Stimulated activated CD4-positive, alpha-beta T cell treated with anti-CD3 and anti-CD28 coated beads, Interleukin-12 subunit alpha, Interleukin-12 subunit beta, amount 100 ng/mL, for 4 hours (primary cell): ENCODE measurements around the gene CFDP1.
"Not testable (repeated sequence)": the region's sequence is repeated elsewhere in the genome, so short reads cannot be mapped to it uniquely, and the experiment has no call there.

ENCODE experiments used
- DNase-seq: peaks from one replicate; pipeline ENCODE4 v3.0.0-alpha.2; 2020

Gene CFDP1

DNA sequence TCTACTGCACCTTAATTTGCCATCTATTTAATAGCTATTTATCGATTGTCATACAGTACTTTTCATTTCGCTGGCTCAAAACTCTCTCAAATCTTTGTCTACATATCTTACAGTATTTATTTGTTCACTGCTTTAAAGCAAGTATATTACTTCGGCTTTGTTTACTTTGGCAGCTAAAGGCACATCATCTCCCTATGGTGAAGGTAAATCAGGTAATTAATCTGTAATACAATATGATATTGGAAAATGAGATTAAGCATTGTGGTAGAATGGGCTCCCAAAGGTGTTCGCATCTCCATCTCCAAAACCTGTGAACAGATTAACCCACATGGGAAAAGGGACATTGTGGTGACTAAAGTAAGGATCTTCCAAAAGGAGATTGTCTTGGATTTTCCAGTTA, 24.7 kb upstream of the CFDP1 start:
- DNase-seq = no peak

DNA sequence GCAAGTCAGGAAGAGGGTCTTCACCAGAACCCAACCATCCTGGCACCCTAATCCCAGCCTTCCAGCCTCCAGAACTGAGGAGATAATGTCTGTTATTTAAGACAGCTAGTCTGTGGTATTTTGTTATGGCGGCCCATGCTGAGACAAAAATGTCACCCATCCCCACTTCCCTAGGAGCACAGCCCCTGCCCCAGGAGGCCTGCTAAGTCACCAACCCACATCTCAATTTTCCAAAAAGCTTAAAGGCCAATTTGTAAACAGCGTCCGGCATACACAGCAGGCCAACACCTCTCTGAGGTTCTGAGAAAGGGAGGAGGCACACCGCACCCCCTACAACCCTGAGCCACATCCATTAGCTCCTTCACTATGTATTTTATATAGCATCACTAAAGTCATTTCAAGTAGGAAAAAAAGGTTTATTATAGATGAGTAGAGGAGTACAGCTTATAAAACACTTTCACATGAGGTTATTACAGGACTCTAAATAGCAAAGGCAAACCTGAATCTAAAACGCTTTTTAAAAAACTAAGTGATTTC, 24.2 kb upstream of the CFDP1 start:
- no peak for DNase-seq

DNA sequence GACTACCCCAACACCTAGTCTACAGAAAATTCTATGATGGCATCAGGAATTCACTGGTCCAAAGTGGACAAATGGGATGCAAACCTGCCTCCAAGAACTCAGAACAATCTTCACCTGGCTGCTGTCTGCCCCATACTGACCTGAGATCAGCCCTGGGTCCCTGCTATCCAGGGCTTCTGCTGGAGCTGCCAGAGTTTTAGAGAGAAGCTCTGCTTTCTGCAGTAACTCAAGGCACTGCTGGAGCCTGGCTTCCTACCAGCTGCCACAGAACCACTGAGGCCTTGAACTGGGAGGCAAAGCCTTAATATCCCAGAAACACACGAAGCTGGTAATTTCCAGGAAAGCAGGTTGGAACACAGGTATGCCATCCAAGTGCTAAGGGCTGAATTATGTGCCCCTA, 23.7 kb upstream of the CFDP1 start:
- DNase-seq = no peak

DNA sequence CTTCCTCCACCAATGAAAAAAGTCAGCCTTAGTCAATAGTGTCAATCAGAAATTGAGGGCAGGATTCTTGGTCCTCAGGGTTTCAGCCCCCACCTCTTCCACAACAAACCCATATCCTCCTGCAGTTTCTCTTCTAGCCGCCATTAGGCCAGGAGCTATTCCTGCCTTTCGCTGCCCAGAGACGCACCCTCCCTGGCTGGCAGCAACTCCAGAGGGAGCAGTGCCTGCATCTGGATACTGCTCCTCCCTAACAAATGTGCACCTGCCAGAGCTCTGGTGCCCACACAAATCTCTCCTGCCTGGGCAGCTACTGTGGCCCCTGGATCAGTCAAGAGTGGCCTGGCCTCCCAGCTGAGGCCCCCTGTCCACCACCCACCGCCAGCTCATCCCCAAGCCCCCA, 23.2 kb upstream of the CFDP1 start:
- not testable (repeated sequence) for DNase-seq

DNA sequence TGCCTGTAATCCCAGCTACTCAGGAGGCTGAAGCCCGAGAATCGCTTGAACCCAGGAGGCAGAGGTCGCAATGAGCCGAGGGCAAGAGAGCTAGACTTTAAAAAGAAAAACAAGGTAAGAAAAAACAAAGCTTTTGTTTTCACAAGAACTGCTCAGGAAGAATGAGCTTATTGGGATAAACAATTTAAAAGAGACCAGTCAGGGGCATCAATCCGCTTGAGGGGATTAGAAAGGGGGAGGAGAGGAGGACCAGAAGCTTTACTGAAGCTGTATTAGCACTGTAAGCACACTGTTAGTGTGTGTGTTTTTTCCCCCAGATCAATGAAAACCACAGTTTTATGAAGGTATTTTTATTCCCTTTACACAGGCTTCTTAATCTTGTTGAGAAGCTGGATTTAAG, 22.4 kb upstream of the CFDP1 start:
- no peak for DNase-seq

DNA sequence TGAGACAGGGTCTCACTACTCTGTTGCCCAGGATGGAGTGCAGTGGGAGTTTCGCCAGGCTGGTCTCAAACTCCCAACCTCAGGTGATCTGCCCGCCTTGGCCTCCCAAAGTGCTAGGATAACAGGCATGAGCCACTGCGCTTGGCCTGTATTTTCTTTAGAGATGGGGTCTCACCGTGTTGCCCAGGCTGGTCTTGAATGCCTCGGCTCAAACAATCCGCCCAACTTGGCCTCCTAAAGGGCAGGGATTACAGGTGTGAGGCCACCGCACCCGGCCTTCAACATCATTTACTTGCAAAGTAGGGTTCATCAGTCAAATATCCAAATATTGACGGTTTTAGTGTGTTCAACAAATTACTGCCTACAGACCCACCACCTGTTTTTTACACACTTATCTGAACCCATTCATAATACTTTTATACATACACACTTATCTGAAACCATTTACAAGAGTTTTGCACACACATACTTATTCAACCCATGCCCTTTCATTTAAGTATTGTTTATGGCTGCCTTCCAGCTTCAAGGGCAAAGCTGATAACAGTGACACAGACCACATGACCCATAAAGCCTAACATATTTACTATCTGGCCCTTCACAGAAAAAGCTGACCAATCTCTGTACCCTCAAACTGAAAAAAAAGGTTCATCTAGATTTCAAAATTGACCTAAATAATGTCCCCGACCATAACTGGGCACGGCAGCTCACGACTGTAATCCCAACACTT, 19.3 kb upstream of the CFDP1 start:
- DNase-seq = no peak

DNA sequence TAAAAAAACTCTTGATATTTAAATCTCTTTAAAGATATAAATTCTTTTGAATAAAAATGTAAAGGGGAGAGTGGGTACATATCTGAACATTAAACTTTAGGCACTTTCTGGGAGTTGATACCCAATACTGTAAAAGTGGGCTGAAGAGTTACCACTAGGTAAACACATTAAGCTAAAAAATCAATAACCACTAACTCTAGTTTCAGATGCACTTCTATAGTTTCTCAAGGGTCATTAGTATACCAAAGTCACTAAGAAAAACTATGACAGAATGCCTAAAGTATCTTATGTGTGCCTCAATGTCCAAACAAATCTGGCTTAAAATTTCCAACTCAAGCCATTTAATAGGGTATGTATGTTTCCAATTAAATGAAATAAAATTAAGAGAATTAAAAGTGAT, 13.1 kb upstream of the CFDP1 start:
- no peak for DNase-seq

DNA sequence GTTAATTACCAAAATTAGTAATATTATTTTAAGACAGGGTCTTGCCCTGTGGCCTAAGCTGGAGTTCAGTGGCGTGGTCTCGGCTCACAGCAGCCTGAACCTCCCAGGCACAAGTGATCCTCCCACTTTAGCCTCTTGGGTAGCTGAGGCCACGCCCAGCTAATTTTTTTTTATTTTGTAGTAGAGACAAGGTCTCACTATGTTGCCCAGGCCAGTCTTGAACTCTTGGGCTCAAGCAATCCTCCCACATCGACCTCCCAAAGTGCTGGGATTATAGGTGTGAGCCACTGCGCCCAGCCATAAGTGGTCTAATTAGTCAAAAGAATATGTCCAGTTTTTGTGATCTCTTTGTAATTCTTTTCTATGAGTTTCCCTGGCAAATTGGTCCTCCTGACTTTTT, 12.0 kb upstream of the CFDP1 start:
- no peak for DNase-seq

DNA sequence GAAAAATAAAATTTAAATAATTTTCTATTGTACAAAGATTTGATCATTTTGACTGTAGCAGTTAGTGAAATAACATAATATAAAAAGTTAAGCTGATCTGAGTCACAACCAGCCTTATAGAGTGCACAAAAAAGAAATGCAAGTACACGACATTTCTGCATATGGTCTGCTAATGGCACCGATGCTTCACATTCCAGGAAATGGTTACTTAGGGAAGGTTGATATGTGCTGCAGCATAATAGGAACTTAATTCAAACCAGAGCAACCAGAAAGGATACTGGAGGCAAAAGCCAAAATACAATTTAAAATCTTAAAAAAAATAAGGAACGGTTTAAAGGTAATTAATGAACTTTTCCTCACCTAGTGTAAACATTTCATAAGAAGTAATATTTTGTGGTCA, 10.0 kb upstream of the CFDP1 start:
- DNase-seq = no peak

DNA sequence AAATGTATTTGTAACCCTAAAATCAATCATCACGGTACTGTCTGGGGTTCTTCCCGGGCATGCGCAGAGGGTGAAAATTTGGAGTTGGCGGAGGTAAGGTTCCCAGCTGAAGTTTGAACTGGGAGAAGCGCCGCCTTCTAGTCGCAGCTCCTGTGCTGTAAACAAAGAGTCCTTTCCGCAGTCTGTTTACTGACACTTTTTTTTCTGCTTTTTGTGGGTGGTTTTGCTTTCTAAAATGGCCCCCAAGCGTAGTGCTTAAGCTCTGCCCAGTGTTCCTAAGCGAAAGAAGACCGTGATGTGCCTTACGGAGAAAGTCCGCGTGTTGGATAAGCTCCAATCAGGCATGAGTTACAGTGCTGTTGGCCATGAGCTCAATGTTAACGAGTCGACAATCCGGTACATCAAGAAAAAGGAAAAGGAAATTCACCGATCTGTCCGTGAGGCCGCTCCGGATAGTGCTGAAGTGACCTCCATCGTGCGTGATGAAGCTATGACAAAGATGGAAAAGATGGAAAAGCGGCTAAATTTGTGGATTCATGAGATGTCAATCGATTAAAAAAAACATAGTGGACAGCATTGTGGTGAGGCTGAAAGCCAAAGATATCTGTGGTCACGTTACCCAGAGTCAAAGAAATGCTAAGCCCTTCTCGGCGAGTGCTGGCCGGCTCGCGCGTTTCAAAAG, 570 bp upstream of the CFDP1 start:
- no peak for DNase-seq

DNA sequence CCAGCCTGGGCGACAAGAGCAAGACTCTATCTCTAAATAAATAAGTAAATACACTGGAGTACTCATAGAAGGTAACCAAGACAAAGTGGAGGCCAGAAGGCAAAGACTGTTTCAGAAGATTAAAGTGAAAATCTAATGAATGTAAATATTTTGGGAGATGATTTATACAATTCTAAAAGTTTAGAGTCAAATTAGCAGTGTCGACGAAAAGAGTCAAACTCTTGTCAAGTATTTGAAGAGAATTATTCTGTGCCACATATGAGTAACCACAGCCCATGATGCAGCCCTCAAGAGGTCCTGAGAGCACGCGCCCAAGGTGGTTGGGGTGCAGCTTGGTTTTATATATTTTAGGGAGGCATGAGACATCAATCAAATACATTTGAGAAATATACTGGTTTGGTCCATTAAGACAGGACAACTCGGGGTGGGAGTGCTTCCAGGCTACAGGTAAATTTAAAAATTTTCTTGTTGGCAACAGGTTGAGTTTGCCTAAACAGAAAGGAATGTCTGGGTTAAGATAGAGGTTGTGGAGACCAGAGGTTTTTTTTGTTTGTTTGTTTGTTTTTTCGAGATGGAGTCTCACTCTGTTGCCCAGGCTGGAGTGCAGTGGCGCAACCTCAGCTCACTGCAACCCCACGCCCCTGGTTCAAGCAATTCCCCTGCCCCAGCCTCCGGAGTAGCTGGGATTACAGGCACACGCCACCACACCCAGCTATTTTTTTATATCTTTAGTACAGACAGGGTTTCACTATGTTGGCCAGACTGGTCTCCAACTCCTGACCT, 3.5 kb downstream of the CFDP1 start:
- DNase-seq = no peak

DNA sequence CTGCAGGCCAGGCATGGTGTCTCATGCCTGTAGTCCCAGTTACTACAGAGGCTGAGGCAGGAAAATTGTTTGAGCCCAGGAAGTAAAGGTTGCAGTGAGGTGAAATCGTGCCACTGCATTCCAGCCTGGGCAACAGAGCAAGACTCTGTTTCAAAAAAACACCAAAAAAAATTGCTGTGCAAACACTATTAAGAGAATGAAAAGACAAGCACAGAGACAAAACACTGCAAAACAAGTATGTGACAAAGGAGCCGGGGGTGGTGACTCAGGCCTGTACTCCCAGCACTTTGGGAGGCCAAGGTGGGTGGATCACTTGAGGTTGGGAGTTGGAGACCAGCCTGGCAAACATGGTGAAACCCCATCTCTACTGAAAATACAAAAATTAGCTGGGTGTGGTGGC, 6.8 kb downstream of the CFDP1 start:
- DNase-seq = not testable (repeated sequence)

DNA sequence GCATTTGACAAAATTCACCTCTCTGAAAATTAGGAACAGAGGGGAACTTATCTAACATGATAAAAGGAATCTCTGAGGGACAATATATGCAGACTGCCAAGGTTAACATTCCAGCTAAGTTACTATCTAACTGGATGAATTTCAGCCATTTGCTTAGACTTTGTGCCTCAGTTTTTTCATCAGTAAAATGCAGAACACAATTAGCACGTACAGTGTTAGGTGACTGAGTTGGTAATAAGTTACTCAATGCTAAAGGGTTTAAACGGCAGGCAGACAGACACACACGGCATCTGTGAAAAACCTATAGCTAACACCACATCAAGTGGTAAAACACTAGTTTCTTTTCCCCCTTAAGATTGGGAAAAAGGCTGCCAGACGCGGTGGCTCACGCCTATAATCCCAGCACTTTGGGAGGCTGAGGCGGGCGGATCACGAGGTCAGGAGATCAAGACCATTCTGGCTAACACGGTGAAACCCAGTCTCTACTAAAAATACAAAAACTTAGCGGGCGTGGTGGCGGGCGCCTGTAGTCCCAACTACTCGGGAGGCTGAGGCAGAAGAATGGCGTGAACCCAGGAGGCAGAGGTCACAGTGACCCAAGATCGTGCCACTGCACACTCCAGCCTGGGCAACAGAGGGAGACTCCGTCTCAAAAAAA, 9.1 kb downstream of the CFDP1 start:
- DNase-seq = not testable (repeated sequence)

DNA sequence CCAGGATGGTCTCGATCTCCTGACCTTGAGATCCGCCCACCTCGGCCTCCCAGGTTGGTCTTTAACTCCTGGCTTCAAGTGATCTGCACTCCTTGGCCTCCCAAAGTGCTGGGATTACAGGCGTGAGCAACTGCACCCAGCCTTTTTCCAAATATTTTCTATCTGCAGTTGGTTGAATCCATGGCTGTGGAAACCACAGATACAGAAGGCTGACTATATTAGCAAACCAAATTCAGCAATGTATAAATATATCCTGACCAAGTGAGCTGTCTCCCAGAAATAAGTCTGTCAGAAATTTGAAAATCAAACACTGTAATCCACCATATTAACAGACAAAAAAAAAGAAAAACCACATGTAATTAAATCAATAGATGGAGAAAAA, 9.6 kb downstream of the CFDP1 start:
- no peak for DNase-seq

DNA sequence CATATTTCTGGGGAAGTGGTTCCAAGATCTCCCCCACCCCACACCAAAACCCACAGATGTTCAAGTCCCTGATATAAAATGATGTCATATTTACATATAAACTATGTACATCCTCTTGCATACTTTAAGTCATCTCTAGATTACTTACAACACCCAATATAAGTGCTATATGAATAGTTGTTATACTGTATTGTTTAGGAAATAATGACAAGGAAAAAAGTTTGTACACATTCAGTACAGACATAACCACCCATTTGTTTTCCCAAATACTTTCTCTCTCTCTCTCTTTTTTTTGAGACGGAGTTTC, 11.5 kb downstream of the CFDP1 start:
- DNase-seq = no peak

DNA sequence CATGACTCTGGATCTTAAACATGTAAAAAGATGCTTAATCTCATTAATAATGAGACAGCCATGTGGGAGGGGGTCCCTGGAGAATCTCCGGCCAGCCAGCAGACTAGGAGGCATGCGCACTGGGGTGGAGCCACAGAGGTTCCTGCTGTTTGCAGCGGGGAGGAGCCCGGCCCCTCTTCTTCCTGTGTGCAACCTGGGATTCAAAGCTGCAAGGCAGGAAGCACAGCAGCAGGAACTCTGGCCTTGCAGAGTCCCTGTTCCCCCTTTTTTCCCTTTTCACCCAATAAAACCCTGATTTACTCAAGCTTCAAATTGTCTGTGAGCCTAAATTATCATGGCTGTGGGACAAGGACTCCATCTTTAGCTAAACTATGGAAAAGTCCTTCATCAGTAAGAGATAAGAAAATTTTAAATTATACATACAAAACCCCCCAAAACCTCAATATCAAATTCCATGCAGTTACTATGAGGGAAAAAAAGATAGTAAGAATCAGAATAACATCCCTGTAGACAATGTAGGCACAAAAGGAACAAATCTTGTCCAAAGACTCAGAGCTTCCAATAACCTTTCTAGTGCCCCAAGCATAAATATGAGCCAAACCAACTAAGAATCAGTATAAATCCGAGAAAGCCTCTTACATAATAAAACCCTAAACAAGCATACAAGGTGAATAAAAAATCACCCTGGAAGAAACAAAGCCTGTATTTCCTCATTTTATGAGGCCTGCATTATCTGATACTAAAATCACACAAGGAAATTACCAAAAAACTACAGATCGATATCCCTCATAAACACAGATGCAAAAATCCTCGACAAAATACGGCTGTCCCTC, 12.1 kb downstream of the CFDP1 start:
- DNase-seq = peak; percentile 13

DNA sequence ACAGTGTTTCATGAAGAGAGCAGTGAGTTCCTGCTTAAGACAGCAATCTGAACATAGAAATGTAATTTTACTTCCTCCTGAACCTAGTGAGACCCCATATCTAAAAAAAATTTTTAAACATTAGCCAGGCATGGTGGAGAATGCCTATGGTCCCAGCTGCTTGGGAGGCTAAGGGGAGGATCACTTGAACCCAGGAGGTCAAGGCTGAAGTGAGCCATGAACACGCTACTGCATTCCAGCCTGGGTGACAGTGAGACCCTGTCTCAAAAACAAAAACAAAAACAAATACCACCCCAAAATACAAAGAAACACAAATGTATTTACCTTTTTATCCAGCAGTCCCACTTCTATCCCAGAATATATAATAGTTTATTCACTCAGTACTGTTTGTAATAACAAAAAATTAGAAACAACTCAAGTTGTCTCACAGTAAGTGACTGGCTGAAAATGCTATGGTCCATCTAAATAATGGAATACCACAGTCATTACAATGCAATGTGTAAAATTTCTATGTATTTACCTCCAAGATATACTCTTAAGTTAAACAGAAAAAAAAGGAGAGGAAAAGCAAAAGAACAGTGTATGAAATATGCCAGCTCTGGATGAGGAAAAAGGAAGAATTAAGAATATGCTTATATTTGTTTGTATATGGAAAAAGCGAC, 16.3 kb downstream of the CFDP1 start:
- DNase-seq = no peak

DNA sequence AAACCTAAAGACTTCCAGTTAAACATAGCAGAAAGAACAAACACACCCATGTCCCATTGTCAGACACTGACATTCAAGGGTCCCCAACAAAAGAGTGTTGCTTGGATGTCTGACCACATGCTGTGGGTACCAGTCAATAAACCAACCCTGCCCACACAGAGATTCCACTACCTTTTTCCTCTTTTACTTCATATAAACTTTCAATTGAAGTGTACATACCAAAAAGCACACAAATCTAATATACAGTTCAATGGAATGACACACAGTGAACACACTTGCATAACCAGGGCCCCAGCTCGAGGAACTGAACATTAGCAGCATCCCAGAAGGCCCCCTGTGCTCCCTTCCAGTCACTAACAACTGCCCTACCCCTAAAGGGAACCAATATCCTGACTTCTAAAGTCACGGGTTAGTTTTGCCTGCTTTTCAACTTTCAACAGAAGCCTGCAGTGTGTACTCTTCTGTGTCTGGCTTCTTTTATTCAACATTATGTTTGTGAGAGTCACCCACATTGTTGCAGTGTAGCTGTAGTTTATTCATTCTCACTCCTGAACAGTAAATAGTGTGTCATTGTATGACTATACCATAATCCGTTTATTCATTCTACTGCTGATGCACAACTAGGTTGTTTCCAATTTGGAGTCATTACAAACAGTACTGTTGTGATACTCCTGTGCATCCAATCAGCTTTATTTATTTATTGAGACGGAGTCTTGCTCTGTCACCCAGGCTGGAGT, 18.0 kb downstream of the CFDP1 start:
- DNase-seq = no peak

DNA sequence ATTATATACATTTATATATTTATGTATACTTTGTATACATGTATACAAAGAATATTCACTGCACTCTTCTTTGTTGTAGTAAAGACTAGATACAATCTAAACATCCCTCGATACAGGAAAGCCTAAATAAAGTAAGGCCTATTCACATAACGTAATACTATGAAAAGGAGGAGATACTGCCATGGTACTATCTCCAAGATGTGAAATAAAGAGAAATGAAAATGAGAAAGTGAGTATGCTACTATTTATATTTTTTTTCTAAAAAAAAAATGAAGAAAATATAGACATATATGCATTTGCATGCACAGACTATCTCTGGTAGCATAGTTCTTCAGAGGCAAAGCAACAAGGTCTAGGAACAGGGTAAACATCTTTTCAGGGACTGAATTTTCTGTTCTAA, 19.4 kb downstream of the CFDP1 start:
- DNase-seq = no peak

DNA sequence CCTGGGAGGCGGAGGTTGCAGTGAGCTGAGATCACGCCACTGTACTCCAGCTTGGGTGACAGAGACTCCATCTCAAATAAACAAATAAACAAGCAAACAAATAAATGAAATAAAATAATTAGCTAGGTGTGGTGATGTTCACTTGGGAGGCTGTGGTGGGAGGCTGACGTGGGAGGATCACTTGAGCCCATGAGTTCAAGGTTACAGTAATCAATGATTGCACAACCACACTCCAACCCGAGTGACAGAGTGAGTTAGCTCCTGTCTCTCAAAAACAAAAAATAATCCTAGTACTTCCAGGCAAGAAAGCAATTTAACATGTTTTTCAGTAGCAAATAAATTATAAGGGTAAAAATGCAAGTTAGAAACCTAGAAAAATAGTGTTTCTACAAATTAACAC, 26.4 kb downstream of the CFDP1 start:
- DNase-seq = no peak

DNA sequence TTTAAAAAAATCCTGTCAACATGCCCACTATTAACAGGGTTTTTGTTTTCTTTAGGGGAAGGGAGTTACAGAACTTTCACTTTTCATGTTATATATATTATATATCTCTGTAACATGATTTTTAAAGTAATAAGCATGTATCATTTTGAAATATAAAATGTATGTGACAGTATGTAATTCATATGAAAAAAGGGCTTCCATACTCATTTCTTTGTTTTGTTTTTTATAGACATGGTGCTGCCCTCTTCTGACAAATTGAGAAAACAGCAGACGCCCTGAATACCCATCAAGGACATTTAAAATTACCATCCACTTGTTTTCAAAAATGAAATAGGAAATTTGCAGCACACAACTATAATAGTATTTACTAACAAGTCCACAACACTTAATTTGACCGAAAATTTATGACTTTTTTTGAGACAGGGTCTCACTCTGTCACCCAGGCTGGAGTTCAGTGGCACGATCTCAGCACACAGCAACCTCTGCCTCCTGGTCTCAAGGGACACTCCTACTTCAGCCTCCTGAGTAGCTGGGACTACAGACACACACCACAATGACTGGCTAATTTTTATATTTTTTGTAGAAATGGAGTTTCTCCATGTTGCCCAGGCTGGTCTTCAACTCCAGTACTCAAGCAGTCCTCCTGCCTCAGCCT, 30.4 kb downstream of the CFDP1 start:
- no peak for DNase-seq
